GM12801 (cell line): ENCODE results near the gene TSPAN15.

Source experiments
- CTCF ChIP-seq: IDR thresholded peaks from one replicate; pipeline ENCODE4 v1.5.1; 2011; ENCODE audit warnings: control low read depth; ENCODE audit not compliant: insufficient read length; ENCODE audit errors: extremely low read depth

The TSPAN15 gene

GRCh38 chr10:69477968-69478597 is 26.8 kb downstream of the TSPAN15 start:
- TF ChIP-seq CTCF = no peak

GRCh38 chr10:69479240-69480067 is 28.2 kb downstream of the TSPAN15 start:
- no peak for TF ChIP-seq CTCF

GRCh38 chr10:69480068-69480412 is 28.8 kb downstream of the TSPAN15 start:
- no peak for TF ChIP-seq CTCF

GRCh38 chr10:69481305-69481704 is 30.0 kb downstream of the TSPAN15 start:
- TF ChIP-seq CTCF = no peak

- TF ChIP-seq CTCF = no peak
These were observed 30.7 kb downstream of the TSPAN15 start for GRCh38 chr10:69481811-69482524.

GRCh38 chr10:69483963-69484362 is 32.7 kb downstream of the TSPAN15 start:
- TF ChIP-seq CTCF = no peak

GRCh38 chr10:69484736-69485135 is 33.5 kb downstream of the TSPAN15 start:
- no peak for TF ChIP-seq CTCF
